HL-60 (cell line): ENCODE measurements around the gene BCHE.

Source experiments
- CTCF ChIP-seq: IDR thresholded peaks from one replicate; pipeline ENCODE4 v1.5.1; 2011; ENCODE audit warnings: low read length, control low read depth, inconsistent platforms; ENCODE audit not compliant: insufficient read depth
- GABPA ChIP-seq: IDR thresholded peaks from 2 replicates; pipeline ENCODE4 v1.6.1; 2012; ENCODE audit warnings: low read depth
- POLR2AphosphoS5 ChIP-seq: IDR thresholded peaks from 2 replicates; pipeline ENCODE4 v1.6.1; 2012; ENCODE audit warnings: low read depth
- TF ChIP-seq, protein P1 (sequence below): IDR thresholded peaks from 2 replicates; pipeline ENCODE4 v1.6.1; 2012; ENCODE audit warnings: low read depth; ENCODE audit not compliant: insufficient replicate concordance

- no peak for TF ChIP-seq CTCF
- no peak for TF ChIP-seq GABPA
- TF ChIP-seq, protein P1, sequence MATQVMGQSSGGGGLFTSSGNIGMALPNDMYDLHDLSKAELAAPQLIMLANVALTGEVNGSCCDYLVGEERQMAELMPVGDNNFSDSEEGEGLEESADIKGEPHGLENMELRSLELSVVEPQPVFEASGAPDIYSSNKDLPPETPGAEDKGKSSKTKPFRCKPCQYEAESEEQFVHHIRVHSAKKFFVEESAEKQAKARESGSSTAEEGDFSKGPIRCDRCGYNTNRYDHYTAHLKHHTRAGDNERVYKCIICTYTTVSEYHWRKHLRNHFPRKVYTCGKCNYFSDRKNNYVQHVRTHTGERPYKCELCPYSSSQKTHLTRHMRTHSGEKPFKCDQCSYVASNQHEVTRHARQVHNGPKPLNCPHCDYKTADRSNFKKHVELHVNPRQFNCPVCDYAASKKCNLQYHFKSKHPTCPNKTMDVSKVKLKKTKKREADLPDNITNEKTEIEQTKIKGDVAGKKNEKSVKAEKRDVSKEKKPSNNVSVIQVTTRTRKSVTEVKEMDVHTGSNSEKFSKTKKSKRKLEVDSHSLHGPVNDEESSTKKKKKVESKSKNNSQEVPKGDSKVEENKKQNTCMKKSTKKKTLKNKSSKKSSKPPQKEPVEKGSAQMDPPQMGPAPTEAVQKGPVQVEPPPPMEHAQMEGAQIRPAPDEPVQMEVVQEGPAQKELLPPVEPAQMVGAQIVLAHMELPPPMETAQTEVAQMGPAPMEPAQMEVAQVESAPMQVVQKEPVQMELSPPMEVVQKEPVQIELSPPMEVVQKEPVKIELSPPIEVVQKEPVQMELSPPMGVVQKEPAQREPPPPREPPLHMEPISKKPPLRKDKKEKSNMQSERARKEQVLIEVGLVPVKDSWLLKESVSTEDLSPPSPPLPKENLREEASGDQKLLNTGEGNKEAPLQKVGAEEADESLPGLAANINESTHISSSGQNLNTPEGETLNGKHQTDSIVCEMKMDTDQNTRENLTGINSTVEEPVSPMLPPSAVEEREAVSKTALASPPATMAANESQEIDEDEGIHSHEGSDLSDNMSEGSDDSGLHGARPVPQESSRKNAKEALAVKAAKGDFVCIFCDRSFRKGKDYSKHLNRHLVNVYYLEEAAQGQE = no peak
- TF ChIP-seq POLR2AphosphoS5 = no peak
Observed at GRCh38 chr3:165725296-165725695, 111.9 kb downstream of the BCHE start.
